GM12874 (cell line): Measurements from ENCODE around the gene AGMO.

Source experiments
- CTCF ChIP-seq: IDR thresholded peaks from 2 replicates; pipeline ENCODE4 v1.5.1; 2011; ENCODE audit warnings: low read depth, mild to moderate bottlenecking, control low read depth, low read length, moderate library complexity; ENCODE audit not compliant: insufficient read depth

AGMO gene

GRCh38 chr7:15489383-15489782 lies 72.4 kb downstream of the AGMO start:
- TF ChIP-seq CTCF, result no peak

GRCh38 chr7:15488401-15488800 lies 73.4 kb downstream of the AGMO start:
- no peak for TF ChIP-seq CTCF

- no peak for TF ChIP-seq CTCF
Measured at GRCh38 chr7:15487896-15488295, 73.9 kb downstream of the AGMO start.

DNA sequence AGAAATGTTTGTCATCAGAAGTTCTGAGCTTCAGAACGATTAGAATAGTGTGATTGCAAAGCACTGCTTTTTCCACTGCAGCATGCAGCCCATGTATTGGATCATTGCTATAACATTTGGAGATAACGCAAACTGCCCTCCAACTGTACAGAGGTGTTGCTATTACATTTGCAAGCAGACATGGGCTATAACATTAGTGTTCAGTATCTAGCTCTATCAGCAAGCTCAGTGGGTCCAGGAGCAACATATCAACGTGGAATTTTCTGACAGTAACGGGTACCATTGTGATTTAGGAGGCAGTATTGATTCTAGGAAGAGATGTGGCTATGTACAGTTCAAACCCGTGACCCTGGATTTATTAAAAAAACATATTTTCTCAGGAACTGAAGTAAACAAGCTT lies 75.8 kb downstream of the AGMO start:
- TF ChIP-seq CTCF, result no peak

GRCh38 chr7:15485431-15485830 lies 76.4 kb downstream of the AGMO start:
- TF ChIP-seq CTCF, result no peak

DNA sequence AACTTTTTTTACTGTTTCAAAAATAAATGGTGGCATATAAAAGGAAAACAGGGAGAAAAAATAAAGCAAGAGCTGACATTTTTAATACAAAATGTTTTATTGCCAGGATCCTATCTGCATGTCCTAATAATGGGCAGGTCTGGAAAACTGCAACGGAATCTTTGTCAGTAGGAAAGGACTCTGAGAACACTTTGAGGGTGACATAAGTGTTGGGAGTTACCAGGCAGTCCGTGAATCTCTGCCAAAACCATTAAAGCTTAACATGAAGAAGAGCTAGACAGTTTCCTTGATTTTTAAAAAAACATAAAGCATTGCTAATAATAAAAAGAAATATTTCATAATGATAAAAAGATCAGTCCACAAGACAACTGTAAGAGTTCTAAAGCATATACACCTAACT lies 80.7 kb downstream of the AGMO start:
- TF ChIP-seq CTCF, result no peak

DNA sequence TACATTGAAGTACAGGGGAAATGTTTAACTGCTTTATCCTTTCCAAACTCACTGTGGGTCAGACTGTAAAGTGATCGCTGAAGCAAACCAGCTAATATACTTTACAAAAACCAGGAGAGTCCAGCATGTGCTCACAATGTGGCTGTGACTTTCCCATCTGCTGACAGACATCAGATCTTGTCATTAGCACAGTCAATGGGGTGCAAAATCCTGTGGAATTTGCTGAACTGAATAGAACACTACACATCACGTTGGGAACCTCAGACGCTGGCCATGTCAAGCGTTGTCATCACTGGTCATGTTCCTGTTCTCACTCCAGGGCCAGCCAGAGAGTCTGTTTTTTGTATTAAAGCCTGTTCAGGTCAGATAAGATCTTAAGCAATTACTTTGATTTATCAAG lies 83.4 kb downstream of the AGMO start:
- TF ChIP-seq CTCF, result no peak

- no peak for TF ChIP-seq CTCF
Measured at GRCh38 chr7:15476531-15476918, 85.3 kb downstream of the AGMO start.
